Astrocyte (in vitro differentiated cells and primary cell): ENCODE data around the gene IRF4. TPM values are rescaled to one million over a fixed set of nuclear protein-coding genes. Genes with fewer than 3 reads are reported as not detected.

ENCODE experiments used
- DNase-seq: peaks from one replicate; pipeline ENCODE4 v3.0.0-alpha.2; 2010; ENCODE audit warnings: low read depth
- FAIRE-seq: peaks from 2 replicates; lab custom pipeline; 2011; peaks lifted over from hg19 to GRCh38; lab: Jason Lieb, UNC
- H2AFZ ChIP-seq: 2 replicates; pipeline ENCODE4 v1.6.0; 2012; ENCODE audit warnings: low read depth, low read length, inconsistent platforms
- H3K27ac ChIP-seq: 2 replicates; pipeline ENCODE4 v1.5.1; 2011; ENCODE audit warnings: low read depth, low read length, inconsistent platforms
- H3K27me3 ChIP-seq: 2 replicates; pipeline ENCODE4 v1.6.0; 2011; ENCODE audit warnings: low read length, inconsistent platforms; ENCODE audit not compliant: insufficient read depth
- H3K36me3 ChIP-seq: 2 replicates; pipeline ENCODE4 v1.5.1; 2011; ENCODE audit warnings: low read length, inconsistent platforms; ENCODE audit not compliant: insufficient read depth
- H3K4me1 ChIP-seq: 2 replicates; pipeline ENCODE4 v1.5.1; 2011; ENCODE audit warnings: low read length, inconsistent platforms; ENCODE audit not compliant: insufficient read depth
- H3K4me2 ChIP-seq: 2 replicates; pipeline ENCODE4 v1.6.0; 2012; ENCODE audit warnings: low read length, inconsistent platforms
- H3K4me3 ChIP-seq: 2 replicates; pipeline ENCODE4 v1.5.1; 2011; ENCODE audit warnings: low read depth, mild to moderate bottlenecking, low read length, inconsistent platforms; ENCODE audit not compliant: insufficient read depth
- H3K79me2 ChIP-seq: 2 replicates; pipeline ENCODE4 v1.6.0; 2012; ENCODE audit warnings: mild to moderate bottlenecking, low read length, inconsistent platforms; ENCODE audit not compliant: insufficient read depth
- H3K9ac ChIP-seq: 2 replicates; pipeline ENCODE4 v1.6.0; 2012; ENCODE audit warnings: mild to moderate bottlenecking, low read length, inconsistent platforms
- H3K9me3 ChIP-seq: 2 replicates; pipeline ENCODE4 v1.5.1; 2012; ENCODE audit warnings: low read depth, mild to moderate bottlenecking, low read length, inconsistent platforms; ENCODE audit not compliant: insufficient read depth
- H4K20me1 ChIP-seq: 2 replicates; pipeline ENCODE4 v1.6.0; 2012; ENCODE audit warnings: low read length, inconsistent platforms; ENCODE audit not compliant: insufficient read depth
- H3K27ac Mint-ChIP-seq: one replicate; pipeline ENCODE4 v1.8.0; 2021; ENCODE audit warnings: mild to moderate bottlenecking, mixed read lengths; ENCODE audit not compliant: unreplicated experiment
- H3K27me3 Mint-ChIP-seq: one replicate; pipeline ENCODE4 v1.8.0; 2021; ENCODE audit warnings: low read depth, mixed read lengths; ENCODE audit not compliant: unreplicated experiment
- H3K36me3 Mint-ChIP-seq: one replicate; pipeline ENCODE4 v1.8.0; 2021; ENCODE audit warnings: low read depth, mixed read lengths; ENCODE audit not compliant: unreplicated experiment
- H3K4me1 Mint-ChIP-seq: one replicate; pipeline ENCODE4 v1.8.0; 2021; ENCODE audit warnings: low read depth, mixed read lengths; ENCODE audit not compliant: unreplicated experiment
- H3K4me3 Mint-ChIP-seq: one replicate; pipeline ENCODE4 v1.8.0; 2021; ENCODE audit warnings: mild to moderate bottlenecking, moderate library complexity, mixed read lengths; ENCODE audit not compliant: unreplicated experiment
- H3K9me3 Mint-ChIP-seq: one replicate; pipeline ENCODE4 v1.8.0; 2021; ENCODE audit warnings: mild to moderate bottlenecking, mixed read lengths; ENCODE audit not compliant: unreplicated experiment
- CTCF ChIP-seq: IDR thresholded peaks from 2 replicates; pipeline ENCODE4 v1.5.1; 2011; ENCODE audit warnings: low read depth, mild to moderate bottlenecking, inconsistent platforms, low read length, moderate library complexity; ENCODE audit not compliant: insufficient read depth
- EZH2 ChIP-seq: IDR thresholded peaks from 2 replicates; pipeline ENCODE4 v1.6.1; 2012; ENCODE audit warnings: mild to moderate bottlenecking, low read length, inconsistent platforms; ENCODE audit not compliant: insufficient read depth
- total RNA-seq: library from RNA; stranded (reverse); gene quantifications from 2 replicates; pipeline ENCODE4 v1.2.1, GENCODE V29; 2021

The IRF4 gene
- total RNA-seq, 1 donor from 2014 or later = 0.30 TPM

- peaks cover 16% of the 10 kb centered on the region for H3K9me3 Mint-ChIP-seq
- Histone ChIP-seq H3K9me3 (no peaks in the 10 kb centered on the region), H3K79me2 (no peaks in the 10 kb centered on the region)
Measured at GRCh38 chr6:361411-362132, 30.0 kb upstream of the IRF4 start.

GRCh38 chr6:362231-362923, 29.2 kb upstream of the IRF4 start:
- Mint-ChIP-seq H3K36me3 (peaks cover 2% of the 10 kb centered on the region), H3K9me3 (peaks cover 15% of the 10 kb centered on the region), H3K4me3 (no peak overlapping the region), H3K4me1 (no peaks in the 10 kb centered on the region), H3K27me3 (peaks cover 3% of the 10 kb centered on the region), H3K27ac (no peak overlapping the region)
- Histone ChIP-seq H3K27ac (no peak overlapping the region), H3K9ac (no peak overlapping the region), H3K27me3 (peaks cover 6% of the 10 kb centered on the region), H3K79me2 (no peaks in the 10 kb centered on the region), H2AFZ (no peak overlapping the region), H3K4me2 (no peak overlapping the region), H3K4me3 (no peak overlapping the region), H3K36me3 (no peaks in the 10 kb centered on the region), H4K20me1 (no peaks in the 10 kb centered on the region), H3K9me3 (peaks cover 4% of the 10 kb centered on the region), H3K4me1 (no peaks in the 10 kb centered on the region)
- no peak for FAIRE-seq
- no peak for DNase-seq
- no peak for TF ChIP-seq CTCF
- no peak for TF ChIP-seq EZH2

More at GRCh38 chr6:361411-362132, 30.0 kb upstream of the IRF4 start:
- Histone ChIP-seq H3K4me3 (no peak overlapping the region), H2AFZ (no peak overlapping the region), H3K4me1 (no peaks in the 10 kb centered on the region), H4K20me1 (no peaks in the 10 kb centered on the region), H3K27me3 (peaks cover 3% of the 10 kb centered on the region), H3K36me3 (no peaks in the 10 kb centered on the region), H3K27ac (no peak overlapping the region), H3K4me2 (no peak overlapping the region), H3K9ac (no peak overlapping the region)
- Mint-ChIP-seq H3K36me3 (peaks cover 2% of the 10 kb centered on the region), H3K4me1 (no peaks in the 10 kb centered on the region), H3K4me3 (no peak overlapping the region), H3K27ac (no peak overlapping the region), H3K27me3 (peaks cover 3% of the 10 kb centered on the region)
- DNase-seq (no peak), FAIRE-seq (no peak)
- no peak for TF ChIP-seq EZH2
- TF ChIP-seq CTCF = no peak

- Histone ChIP-seq H3K36me3 (no peaks in the 10 kb centered on the region), H2AFZ (no peak overlapping the region), H3K9me3 (peaks cover 9% of the 10 kb centered on the region), H3K4me2 (no peak overlapping the region), H3K27me3 (peaks cover 6% of the 10 kb centered on the region), H4K20me1 (no peaks in the 10 kb centered on the region), H3K4me3 (no peak overlapping the region), H3K9ac (no peak overlapping the region), H3K27ac (no peak overlapping the region), H3K4me1 (no peaks in the 10 kb centered on the region), H3K79me2 (no peaks in the 10 kb centered on the region)
- H3K4me3 Mint-ChIP-seq = no peak overlapping the region
- no peaks in the 10 kb centered on the region for H3K36me3 Mint-ChIP-seq
- no peak overlapping the region for H3K27ac Mint-ChIP-seq
- no peak for TF ChIP-seq CTCF
- TF ChIP-seq EZH2 = no peak
- H3K27me3 Mint-ChIP-seq = peaks cover 6% of the 10 kb centered on the region
- DNase-seq (no peak), FAIRE-seq (no peak)
- peaks cover 13% of the 10 kb centered on the region for H3K9me3 Mint-ChIP-seq
- no peaks in the 10 kb centered on the region for H3K4me1 Mint-ChIP-seq
Measured at GRCh38 chr6:362924-363249, 28.7 kb upstream of the IRF4 start.
